Endodermal cell (in vitro differentiated cells): ENCODE data around the gene RIN3. TPM values are rescaled to one million over a fixed set of nuclear protein-coding genes. Genes with fewer than 3 reads are reported as not detected.

ENCODE experiments used
- DNase-seq: peaks from one replicate; pipeline ENCODE4 v3.0.0-alpha.2; 2017
- H3K27ac ChIP-seq: 2 replicates; pipeline ENCODE4 v1.5.1; 2013; ENCODE audit warnings: mild to moderate bottlenecking, low read depth, low read length, moderate library complexity
- H3K27me3 ChIP-seq: 2 replicates; pipeline ENCODE4 v1.6.1; 2013; ENCODE audit warnings: mild to moderate bottlenecking, low read length, moderate library complexity; ENCODE audit not compliant: insufficient read depth, control insufficient read depth, poor library complexity, severe bottlenecking
- H3K36me3 ChIP-seq: 2 replicates; pipeline ENCODE4 v1.7.0; 2013; ENCODE audit warnings: mild to moderate bottlenecking, low read length, moderate library complexity; ENCODE audit not compliant: control insufficient read depth, insufficient read depth
- H3K4me1 ChIP-seq: one replicate; pipeline ENCODE4 v1.7.0; 2013; ENCODE audit warnings: low read length; ENCODE audit not compliant: control insufficient read depth, insufficient read depth
- H3K4me3 ChIP-seq: 2 replicates; pipeline ENCODE4 v1.5.1; 2013; ENCODE audit warnings: mild to moderate bottlenecking, low read length, moderate library complexity
- H3K9ac ChIP-seq: 2 replicates; pipeline ENCODE4 v1.6.1; 2013; ENCODE audit warnings: mild to moderate bottlenecking, low read length, moderate library complexity; ENCODE audit not compliant: poor library complexity, severe bottlenecking; ENCODE audit errors: extremely low read depth
- H3K9me3 ChIP-seq: 2 replicates; pipeline ENCODE4 v1.6.1; 2013; ENCODE audit warnings: mild to moderate bottlenecking, low read length, moderate library complexity; ENCODE audit not compliant: control insufficient read depth
- H3K27ac Mint-ChIP-seq: 2 replicates; pipeline ENCODE4 v1.8.0; 2020; ENCODE audit warnings: mixed read lengths
- H3K27me3 Mint-ChIP-seq: 2 replicates; pipeline ENCODE4 v1.8.0; 2021; ENCODE audit warnings: mild to moderate bottlenecking, mixed read lengths; ENCODE audit not compliant: insufficient read depth
- H3K36me3 Mint-ChIP-seq: 2 replicates; pipeline ENCODE4 v1.8.0; 2020; ENCODE audit warnings: low read depth, mixed read lengths
- H3K4me1 Mint-ChIP-seq: 2 replicates; pipeline ENCODE4 v1.8.0; 2020; ENCODE audit warnings: mixed read lengths
- H3K4me3 Mint-ChIP-seq: 2 replicates; pipeline ENCODE4 v1.8.0; 2020; ENCODE audit warnings: mild to moderate bottlenecking, moderate library complexity, mixed read lengths
- H3K9me3 Mint-ChIP-seq: 2 replicates; pipeline ENCODE4 v1.8.0; 2020; ENCODE audit warnings: mild to moderate bottlenecking, mixed read lengths
- WGBS, 2 experiments: methylation state at CpG; one replicate each; pipeline versions ENCODE4 v1.1.5 to v1.1.7; 2013; ENCODE audit warnings: missing lambda C conversion rate in 2 of 2, mixed read lengths in 1 of 2; ENCODE audit not compliant: insufficient coverage in 1 of 2, insufficient read length in 1 of 2; 5-methylcytosine and 5-hydroxymethylcytosine counted together
- total RNA-seq, 2 donors: library from RNA; stranded (reverse); fragmentation: NEBNext Ultra II Directional in 1 of 2; extraction: Animal tissue kit (Norgen Biotek cat#: 25700) in 1 of 2; gene quantifications; 2 replicates in 1 of 2; 3 replicates in 1 of 2; pipeline ENCODE4 v1.2.1, GENCODE V29; 2021
- TF ChIP-seq, protein P1 (sequence below): fragments of 200-600 bp; sonication (generic); conservative IDR thresholded peaks from 2 replicates; pipeline ENCODE4 v1.5.0; 2021; ENCODE audit warnings: antibody characterized with exemption, mild to moderate bottlenecking

RIN3 gene
- total RNA-seq, 2 donors from 2014 or later = 5.2 to 6.0 TPM

DNA sequence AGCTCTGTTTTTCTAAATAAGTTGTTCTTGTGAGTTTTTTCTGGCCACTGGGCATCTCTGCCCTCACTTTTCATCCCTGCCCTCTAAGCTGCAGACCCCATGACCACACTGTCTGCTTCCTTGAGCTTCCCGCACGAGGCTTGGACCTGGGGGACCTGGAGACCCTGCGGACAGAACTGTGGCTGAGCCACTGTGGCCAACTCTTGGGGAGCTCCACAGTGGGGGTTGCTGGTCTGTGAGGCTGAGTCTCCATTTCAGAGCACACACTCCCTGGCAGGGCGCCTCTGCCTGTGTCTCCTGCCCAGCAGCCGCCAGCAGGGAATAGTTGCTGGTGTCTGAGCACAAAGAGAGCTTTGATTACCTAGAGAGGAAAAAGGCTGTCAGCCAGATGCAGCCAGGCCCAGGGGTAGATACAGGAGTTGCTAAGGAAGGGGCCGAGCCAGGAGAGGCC is 13.1 kb upstream of the RIN3 start:
- Histone ChIP-seq H3K9ac (no peak overlapping the region), H3K9me3 (no peaks in the 10 kb centered on the region), H3K4me1 (no peaks in the 10 kb centered on the region), H3K4me3 (no peak overlapping the region), H3K27ac (peak overlapping the region; percentile 49), H3K36me3 (no peaks in the 10 kb centered on the region), H3K27me3 (no peaks in the 10 kb centered on the region)
- TF ChIP-seq, protein P1, sequence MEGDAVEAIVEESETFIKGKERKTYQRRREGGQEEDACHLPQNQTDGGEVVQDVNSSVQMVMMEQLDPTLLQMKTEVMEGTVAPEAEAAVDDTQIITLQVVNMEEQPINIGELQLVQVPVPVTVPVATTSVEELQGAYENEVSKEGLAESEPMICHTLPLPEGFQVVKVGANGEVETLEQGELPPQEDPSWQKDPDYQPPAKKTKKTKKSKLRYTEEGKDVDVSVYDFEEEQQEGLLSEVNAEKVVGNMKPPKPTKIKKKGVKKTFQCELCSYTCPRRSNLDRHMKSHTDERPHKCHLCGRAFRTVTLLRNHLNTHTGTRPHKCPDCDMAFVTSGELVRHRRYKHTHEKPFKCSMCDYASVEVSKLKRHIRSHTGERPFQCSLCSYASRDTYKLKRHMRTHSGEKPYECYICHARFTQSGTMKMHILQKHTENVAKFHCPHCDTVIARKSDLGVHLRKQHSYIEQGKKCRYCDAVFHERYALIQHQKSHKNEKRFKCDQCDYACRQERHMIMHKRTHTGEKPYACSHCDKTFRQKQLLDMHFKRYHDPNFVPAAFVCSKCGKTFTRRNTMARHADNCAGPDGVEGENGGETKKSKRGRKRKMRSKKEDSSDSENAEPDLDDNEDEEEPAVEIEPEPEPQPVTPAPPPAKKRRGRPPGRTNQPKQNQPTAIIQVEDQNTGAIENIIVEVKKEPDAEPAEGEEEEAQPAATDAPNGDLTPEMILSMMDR = no peak
- no peaks in the 10 kb centered on the region for H3K9me3 Mint-ChIP-seq
- no peak overlapping the region for H3K4me3 Mint-ChIP-seq
- 73 to 78% methylated on average over 4 to 6 of the region's 6 CpGs for WGBS, 2 experiments
- no peak overlapping the region for H3K27ac Mint-ChIP-seq
- H3K4me1 Mint-ChIP-seq = no peaks in the 10 kb centered on the region
- no peaks in the 10 kb centered on the region for H3K36me3 Mint-ChIP-seq
- no peaks in the 10 kb centered on the region for H3K27me3 Mint-ChIP-seq
- peak; percentile 58 for DNase-seq

DNA sequence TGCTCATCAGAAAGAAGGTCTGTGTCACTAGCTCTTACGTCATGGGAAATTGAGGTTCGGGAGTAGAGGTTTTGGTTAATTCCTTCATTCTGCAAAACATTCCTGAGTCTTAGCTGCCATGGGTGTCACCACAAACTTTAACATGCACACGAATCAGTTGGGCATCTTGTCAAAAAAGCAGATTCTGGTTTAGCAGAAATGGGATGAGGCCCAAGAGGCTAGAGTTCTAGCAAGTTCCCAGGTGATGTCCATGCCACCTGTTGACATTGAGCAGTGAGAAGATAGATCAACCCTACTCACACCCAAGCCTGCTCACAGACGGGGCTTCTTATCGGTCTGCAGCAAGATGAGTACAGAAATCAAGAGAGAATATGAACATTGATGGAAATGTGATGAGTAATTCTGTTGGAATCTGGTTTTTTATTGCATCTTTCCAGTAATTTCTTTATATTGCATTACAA is 11.7 kb upstream of the RIN3 start:
- H3K4me3 ChIP-seq = no peak overlapping the region
- no peaks in the 10 kb centered on the region for H3K4me1 ChIP-seq
- no peaks in the 10 kb centered on the region for H3K36me3 ChIP-seq
- H3K4me3 Mint-ChIP-seq = no peak overlapping the region
- H3K36me3 Mint-ChIP-seq = no peaks in the 10 kb centered on the region
- no peaks in the 10 kb centered on the region for H3K9me3 ChIP-seq
- no peak overlapping the region for H3K27ac Mint-ChIP-seq
- no peaks in the 10 kb centered on the region for H3K27me3 ChIP-seq
- 90 to 98% methylated on average over 3 to 5 of the region's 5 CpGs for WGBS, 2 experiments
- no peak overlapping the region for H3K27ac ChIP-seq
- H3K27me3 Mint-ChIP-seq = no peaks in the 10 kb centered on the region
- H3K9me3 Mint-ChIP-seq = no peaks in the 10 kb centered on the region
- TF ChIP-seq, protein P1 = no peak
- H3K4me1 Mint-ChIP-seq = no peaks in the 10 kb centered on the region
- H3K9ac ChIP-seq = no peak overlapping the region
- DNase-seq = peak; percentile 23

DNA sequence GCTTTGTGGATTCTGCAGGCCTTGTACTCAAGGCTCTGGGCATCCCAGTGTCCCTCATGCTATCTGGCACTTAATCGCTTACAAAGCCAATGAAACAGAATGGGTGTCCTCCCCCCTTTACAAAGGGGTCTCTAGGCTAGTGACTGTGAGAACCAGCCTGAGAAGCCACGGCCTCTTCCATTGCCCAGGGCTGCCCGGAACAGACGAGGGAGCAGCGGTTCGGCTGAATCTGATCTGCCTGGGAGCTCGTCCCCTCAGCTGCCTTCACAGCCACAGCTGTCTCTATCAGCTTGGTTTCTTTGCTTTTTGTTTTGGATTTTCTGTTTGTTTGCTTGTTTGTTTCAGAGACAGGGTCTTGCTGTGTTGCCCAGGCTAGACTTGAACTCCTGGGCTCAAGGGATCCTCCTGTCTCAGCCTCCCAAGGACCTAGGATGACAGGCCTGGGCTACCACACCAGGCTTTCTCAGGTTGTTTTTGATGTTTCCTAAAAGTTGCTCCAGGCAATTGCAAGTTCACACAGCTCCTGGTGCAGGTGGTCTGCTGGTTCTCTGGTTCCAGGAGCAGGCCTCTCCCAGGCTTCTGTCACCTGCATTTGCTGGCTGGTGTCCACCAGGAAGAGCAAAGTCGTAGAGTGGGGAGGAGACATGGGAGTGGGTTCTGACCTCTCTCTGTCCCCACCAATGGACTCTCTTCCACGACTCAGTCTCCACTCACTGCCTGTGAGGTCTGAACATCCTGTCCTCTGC is 10.9 kb upstream of the RIN3 start:
- Histone ChIP-seq H3K36me3 (no peaks in the 10 kb centered on the region), H3K4me3 (no peak overlapping the region), H3K27ac (no peak overlapping the region), H3K4me1 (no peaks in the 10 kb centered on the region), H3K9me3 (no peaks in the 10 kb centered on the region), H3K9ac (no peak overlapping the region), H3K27me3 (no peaks in the 10 kb centered on the region)
- Mint-ChIP-seq H3K27me3 (no peaks in the 10 kb centered on the region), H3K4me3 (no peak overlapping the region), H3K27ac (no peak overlapping the region), H3K9me3 (no peaks in the 10 kb centered on the region), H3K4me1 (no peaks in the 10 kb centered on the region), H3K36me3 (no peaks in the 10 kb centered on the region)
- DNase-seq = peak; percentile 29
- TF ChIP-seq, protein P1 = no peak
- WGBS, 2 experiments = 76 to 88% methylated on average over 7 to 9 of the region's 9 CpGs
